ENCODE measurements around the gene COMMD7. TPM values are rescaled to one million over a fixed set of nuclear protein-coding genes. Genes with fewer than 3 reads are reported as not detected.

Gene COMMD7
- polyA plus RNA-seq, 1 donor from 2014 or later, result 35.6 TPM

DNA sequence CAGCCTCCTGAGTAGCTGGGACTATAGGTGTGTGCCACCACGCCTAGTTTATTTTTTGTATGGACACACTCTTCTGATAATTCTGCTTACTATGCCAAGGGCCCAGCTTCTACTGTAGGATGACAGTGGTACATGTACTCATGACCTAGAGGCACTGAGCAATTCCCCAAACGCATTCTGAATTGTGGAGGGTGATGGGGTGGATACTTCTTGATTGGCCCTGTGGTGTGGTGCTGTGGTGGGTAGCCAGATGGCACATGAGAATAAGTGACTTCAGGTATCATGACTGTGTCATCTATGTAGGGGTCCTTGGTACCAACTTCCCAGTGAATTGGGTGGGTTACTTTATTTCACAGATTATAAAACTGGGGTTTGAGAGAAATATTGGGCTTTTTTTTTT, 30.0 kb upstream of the COMMD7 start:
- Histone ChIP-seq H4K20me1 (ENCODE audit: insufficient read depth) (no peaks in the 10 kb centered on the region), H3K9ac (ENCODE audit: low read length) (no peak overlapping the region), H3K4me2 (ENCODE audit: low read length) (no peak overlapping the region), H3F3A (ENCODE audit: insufficient read depth, low read length, poor library complexity, severe bottlenecking) (no peaks in the 10 kb centered on the region), H3K4me3 (ENCODE audit: low read length) (no peak overlapping the region), H3K9me3 (ENCODE audit: low read length) (no peaks in the 10 kb centered on the region), H3K9me2 (ENCODE audit: insufficient read depth, low read length) (no peaks in the 10 kb centered on the region), H3K27me3 (ENCODE audit: insufficient read depth, low read depth, low read length) (no peaks in the 10 kb centered on the region), H3K36me3 (ENCODE audit: insufficient read depth, low read length) (no peaks in the 10 kb centered on the region), H3K27ac (ENCODE audit: low read length) (no peak overlapping the region), H3K79me2 (replicated peaks; ENCODE audit: insufficient read depth, low read length) (no peaks in the 10 kb centered on the region), H2AFZ (ENCODE audit: low read depth, low read length) (no peak overlapping the region)
- no peak for TF ChIP-seq TAF1 (IDR thresholded peaks at IDR 0.05; ENCODE audit: low read depth)
- TF ChIP-seq, protein P1, sequence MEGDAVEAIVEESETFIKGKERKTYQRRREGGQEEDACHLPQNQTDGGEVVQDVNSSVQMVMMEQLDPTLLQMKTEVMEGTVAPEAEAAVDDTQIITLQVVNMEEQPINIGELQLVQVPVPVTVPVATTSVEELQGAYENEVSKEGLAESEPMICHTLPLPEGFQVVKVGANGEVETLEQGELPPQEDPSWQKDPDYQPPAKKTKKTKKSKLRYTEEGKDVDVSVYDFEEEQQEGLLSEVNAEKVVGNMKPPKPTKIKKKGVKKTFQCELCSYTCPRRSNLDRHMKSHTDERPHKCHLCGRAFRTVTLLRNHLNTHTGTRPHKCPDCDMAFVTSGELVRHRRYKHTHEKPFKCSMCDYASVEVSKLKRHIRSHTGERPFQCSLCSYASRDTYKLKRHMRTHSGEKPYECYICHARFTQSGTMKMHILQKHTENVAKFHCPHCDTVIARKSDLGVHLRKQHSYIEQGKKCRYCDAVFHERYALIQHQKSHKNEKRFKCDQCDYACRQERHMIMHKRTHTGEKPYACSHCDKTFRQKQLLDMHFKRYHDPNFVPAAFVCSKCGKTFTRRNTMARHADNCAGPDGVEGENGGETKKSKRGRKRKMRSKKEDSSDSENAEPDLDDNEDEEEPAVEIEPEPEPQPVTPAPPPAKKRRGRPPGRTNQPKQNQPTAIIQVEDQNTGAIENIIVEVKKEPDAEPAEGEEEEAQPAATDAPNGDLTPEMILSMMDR (IDR thresholded peaks at IDR 0.05; ENCODE audit: poor library complexity, severe bottlenecking), result no peak
- no peak for TF ChIP-seq SMC3 (conservative IDR thresholded peaks at IDR 0.05; ENCODE audit: poor library complexity)
- no peak for TF ChIP-seq MXI1 (conservative IDR thresholded peaks at IDR 0.05; ENCODE audit: poor library complexity, severe bottlenecking)
- no peak for TF ChIP-seq POLR2AphosphoS5 (IDR thresholded peaks at IDR 0.05)
- TF ChIP-seq EP300 (conservative IDR thresholded peaks at IDR 0.05; ENCODE audit: poor library complexity, severe bottlenecking), result no peak
- TF ChIP-seq RAD21 (conservative IDR thresholded peaks at IDR 0.05), result no peak
- TF ChIP-seq EZH2 (IDR thresholded peaks at IDR 0.05; ENCODE audit: borderline replicate concordance, insufficient read depth, low read length, poor library complexity, severe bottlenecking), result no peak
- TF ChIP-seq, protein P2, sequence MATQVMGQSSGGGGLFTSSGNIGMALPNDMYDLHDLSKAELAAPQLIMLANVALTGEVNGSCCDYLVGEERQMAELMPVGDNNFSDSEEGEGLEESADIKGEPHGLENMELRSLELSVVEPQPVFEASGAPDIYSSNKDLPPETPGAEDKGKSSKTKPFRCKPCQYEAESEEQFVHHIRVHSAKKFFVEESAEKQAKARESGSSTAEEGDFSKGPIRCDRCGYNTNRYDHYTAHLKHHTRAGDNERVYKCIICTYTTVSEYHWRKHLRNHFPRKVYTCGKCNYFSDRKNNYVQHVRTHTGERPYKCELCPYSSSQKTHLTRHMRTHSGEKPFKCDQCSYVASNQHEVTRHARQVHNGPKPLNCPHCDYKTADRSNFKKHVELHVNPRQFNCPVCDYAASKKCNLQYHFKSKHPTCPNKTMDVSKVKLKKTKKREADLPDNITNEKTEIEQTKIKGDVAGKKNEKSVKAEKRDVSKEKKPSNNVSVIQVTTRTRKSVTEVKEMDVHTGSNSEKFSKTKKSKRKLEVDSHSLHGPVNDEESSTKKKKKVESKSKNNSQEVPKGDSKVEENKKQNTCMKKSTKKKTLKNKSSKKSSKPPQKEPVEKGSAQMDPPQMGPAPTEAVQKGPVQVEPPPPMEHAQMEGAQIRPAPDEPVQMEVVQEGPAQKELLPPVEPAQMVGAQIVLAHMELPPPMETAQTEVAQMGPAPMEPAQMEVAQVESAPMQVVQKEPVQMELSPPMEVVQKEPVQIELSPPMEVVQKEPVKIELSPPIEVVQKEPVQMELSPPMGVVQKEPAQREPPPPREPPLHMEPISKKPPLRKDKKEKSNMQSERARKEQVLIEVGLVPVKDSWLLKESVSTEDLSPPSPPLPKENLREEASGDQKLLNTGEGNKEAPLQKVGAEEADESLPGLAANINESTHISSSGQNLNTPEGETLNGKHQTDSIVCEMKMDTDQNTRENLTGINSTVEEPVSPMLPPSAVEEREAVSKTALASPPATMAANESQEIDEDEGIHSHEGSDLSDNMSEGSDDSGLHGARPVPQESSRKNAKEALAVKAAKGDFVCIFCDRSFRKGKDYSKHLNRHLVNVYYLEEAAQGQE (IDR thresholded peaks at IDR 0.05; ENCODE audit: borderline replicate concordance), result no peak

DNA sequence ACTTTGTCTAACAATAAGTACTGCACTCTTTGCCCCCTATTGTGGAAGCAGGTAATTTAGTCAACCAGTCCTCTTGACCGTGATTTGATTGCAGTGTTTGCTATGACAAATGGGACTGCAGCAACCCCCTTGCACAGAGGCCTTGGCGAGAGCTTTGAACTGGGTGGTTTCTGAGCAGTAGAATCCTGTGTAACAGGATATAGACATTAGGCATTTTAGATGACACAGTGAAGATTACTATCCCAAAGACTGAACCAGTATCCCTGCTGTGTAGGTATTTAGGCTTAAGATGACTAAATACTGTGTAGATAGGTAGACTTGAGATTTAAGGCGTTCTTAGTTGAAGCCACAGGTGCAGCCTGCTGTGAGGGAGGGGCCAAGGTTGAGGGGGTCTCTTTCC, 28.8 kb upstream of the COMMD7 start:
- Histone ChIP-seq H3K9me2 (ENCODE audit: insufficient read depth, low read length) (no peaks in the 10 kb centered on the region), H3F3A (ENCODE audit: insufficient read depth, low read length, poor library complexity, severe bottlenecking) (no peaks in the 10 kb centered on the region), H3K4me2 (ENCODE audit: low read length) (no peak overlapping the region), H3K4me3 (ENCODE audit: low read length) (no peak overlapping the region), H3K9me3 (ENCODE audit: low read length) (no peaks in the 10 kb centered on the region), H3K27me3 (ENCODE audit: insufficient read depth, low read depth, low read length) (no peaks in the 10 kb centered on the region), H3K36me3 (ENCODE audit: insufficient read depth, low read length) (no peaks in the 10 kb centered on the region), H3K79me2 (replicated peaks; ENCODE audit: insufficient read depth, low read length) (no peaks in the 10 kb centered on the region), H4K20me1 (ENCODE audit: insufficient read depth) (no peaks in the 10 kb centered on the region), H3K9ac (ENCODE audit: low read length) (no peak overlapping the region), H3K27ac (ENCODE audit: low read length) (no peak overlapping the region), H2AFZ (ENCODE audit: low read depth, low read length) (no peak overlapping the region)
- TF ChIP-seq, protein P1 (IDR thresholded peaks at IDR 0.05; ENCODE audit: poor library complexity, severe bottlenecking), result no peak
- TF ChIP-seq TAF1 (IDR thresholded peaks at IDR 0.05; ENCODE audit: low read depth) (no peak), EP300 (conservative IDR thresholded peaks at IDR 0.05; ENCODE audit: poor library complexity, severe bottlenecking) (no peak), SMC3 (conservative IDR thresholded peaks at IDR 0.05; ENCODE audit: poor library complexity) (no peak)
- TF ChIP-seq, protein P2 (IDR thresholded peaks at IDR 0.05; ENCODE audit: borderline replicate concordance), result no peak

Data from neural cell (in vitro differentiated cells).